CD4-positive, CD25-positive, alpha-beta regulatory T cell (primary cell): ENCODE data around the gene RSU1. TPM values are rescaled to one million over a fixed set of nuclear protein-coding genes. Genes with fewer than 3 reads are reported as not detected.
A peak's percentile ranks its signal among the peaks of the same experiment; 100 is the strongest.

Experiments used
- ATAC-seq, 2 donors: fragments of 150-1000 bp; cut with Tn5 transposase; one replicate each; pipeline ENCODE4 v1.10.0; 2021; ENCODE audit warnings: low read depth in 2 of 2, moderate number of reproducible peaks in 2 of 2, moderate library complexity in 1 of 2
- DNase-seq, 3 donors: peaks; one replicate each; pipeline versions ENCODE4 v3.0.0 to v3.0.0-alpha.2; 2012 to 2022; ENCODE audit warnings: mixed read lengths in 1 of 3
- H3K27ac ChIP-seq: one replicate; pipeline ENCODE4 v1.7.0; 2013; ENCODE audit warnings: mild to moderate bottlenecking, low read length; ENCODE audit not compliant: insufficient read depth, poor library complexity, severe bottlenecking
- H3K27me3 ChIP-seq: one replicate; pipeline ENCODE4 v1.7.0; 2013; ENCODE audit warnings: low read length; ENCODE audit not compliant: control insufficient read depth, insufficient read depth
- H3K36me3 ChIP-seq: one replicate; pipeline ENCODE4 v1.7.0; 2013; ENCODE audit warnings: mild to moderate bottlenecking, low read length, moderate library complexity; ENCODE audit not compliant: control insufficient read depth, insufficient read depth
- H3K4me1 ChIP-seq: 2 replicates; pipeline ENCODE4 v1.7.0; 2013; ENCODE audit warnings: mild to moderate bottlenecking, low read length; ENCODE audit not compliant: insufficient read depth, control insufficient read depth, poor library complexity, severe bottlenecking
- H3K4me3 ChIP-seq: one replicate; pipeline ENCODE4 v1.7.0; 2013; ENCODE audit warnings: low read depth, mild to moderate bottlenecking, low read length, moderate library complexity
- H3K9me3 ChIP-seq, 2 experiments: 1 replicate in 1 of 2; 2 replicates in 1 of 2; pipeline ENCODE4 v1.7.0; 2013; ENCODE audit warnings: low read length in 2 of 2, mild to moderate bottlenecking in 1 of 2, moderate library complexity in 1 of 2; ENCODE audit not compliant: control insufficient read depth in 2 of 2
- H3K27ac Mint-ChIP-seq, 3 donors: one replicate each; pipeline ENCODE4 v1.8.0; 2020 to 2022; ENCODE audit warnings: mild to moderate bottlenecking in 3 of 3, mixed read lengths in 3 of 3, moderate library complexity in 2 of 3
- H3K27me3 Mint-ChIP-seq: one replicate; pipeline ENCODE4 v1.8.0; 2022; ENCODE audit warnings: mild to moderate bottlenecking, mixed read lengths
- H3K36me3 Mint-ChIP-seq: one replicate; pipeline ENCODE4 v1.8.0; 2020; ENCODE audit warnings: mixed read lengths
- H3K4me1 Mint-ChIP-seq, 4 donors: one replicate each; pipeline ENCODE4 v1.8.0; 2020 to 2022; ENCODE audit warnings: mixed read lengths in 4 of 4, mild to moderate bottlenecking in 1 of 4
- H3K4me3 Mint-ChIP-seq, 4 donors: one replicate each; pipeline ENCODE4 v1.8.0; 2020 to 2022; ENCODE audit warnings: mild to moderate bottlenecking in 4 of 4, mixed read lengths in 4 of 4, moderate library complexity in 3 of 4
- H3K9me3 Mint-ChIP-seq, 7 donors: one replicate each; pipeline ENCODE4 v1.8.0; 2020 to 2022; ENCODE audit warnings: mixed read lengths in 7 of 7, mild to moderate bottlenecking in 3 of 7, moderate library complexity in 2 of 7
- polyA plus RNA-seq, 4 donors: library from polyadenylated mRNA; unstranded; fragments of 300-500 nt; fragmentation: Illumina TruSeq; gene quantifications; one replicate each; pipeline ENCODE4 v1.2.3, GENCODE V29; 2021
- total RNA-seq: library from RNA; stranded (reverse); gene quantifications from one replicate; pipeline ENCODE4 v1.2.3, GENCODE V29; 2022

RSU1 gene
- total and polyA plus RNA-seq, 5 donors from 2014 or later: 69.2 to 165 (median 139) TPM

DNA sequence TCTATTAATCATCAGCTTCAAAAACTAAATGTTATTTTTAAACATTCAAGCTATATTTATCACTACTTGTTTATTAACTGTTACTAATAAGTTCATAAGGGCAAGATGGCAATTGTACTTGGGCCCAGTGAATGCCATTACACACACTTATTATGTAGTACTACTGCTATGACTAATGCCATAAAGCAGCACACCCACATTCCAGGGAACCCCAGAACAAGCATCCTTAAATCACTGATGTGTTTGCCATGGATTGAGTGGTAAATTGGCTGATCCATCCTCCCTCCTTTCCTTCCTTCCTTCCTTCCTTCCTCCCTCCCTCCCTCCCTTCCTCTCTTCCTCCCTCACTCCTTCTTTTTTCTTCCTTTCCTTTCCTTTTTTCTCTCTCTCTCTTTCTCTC is 37.4 kb upstream of the RSU1 start:
- ATAC-seq: no peak
- H3K27ac ChIP-seq: no peak overlapping the region
- Mint-ChIP-seq H3K36me3 (no peaks in the 10 kb centered on the region), H3K4me3 (no peak overlapping the region), H3K27me3 (peaks cover under 1% of the 10 kb centered on the region), H3K9me3 (no peaks in the 10 kb centered on the region), H3K27ac (no peak overlapping the region), H3K4me1 (peaks cover 0 to 3% (median 0%) of the 10 kb centered on the region in 4 donors)
- H3K27me3 ChIP-seq: no peaks in the 10 kb centered on the region
- H3K9me3 ChIP-seq: no peaks in the 10 kb centered on the region
- DNase-seq: no peak
- H3K4me3 ChIP-seq: no peak overlapping the region
- no peaks in the 10 kb centered on the region for H3K4me1 ChIP-seq
- no peaks in the 10 kb centered on the region for H3K36me3 ChIP-seq

- Histone ChIP-seq H3K27me3 (no peaks in the 10 kb centered on the region), H3K27ac (no peak overlapping the region), H3K4me1 (no peaks in the 10 kb centered on the region), H3K9me3 (no peaks in the 10 kb centered on the region), H3K36me3 (no peaks in the 10 kb centered on the region), H3K4me3 (no peak overlapping the region)
- Mint-ChIP-seq H3K4me3 (no peak overlapping the region), H3K36me3 (peaks cover 4% of the 10 kb centered on the region), H3K9me3 (no peaks in the 10 kb centered on the region), H3K4me1 (peaks cover 0 to 3% (median 2%) of the 10 kb centered on the region in 4 donors), H3K27me3 (peaks cover 5% of the 10 kb centered on the region), H3K27ac (no peak overlapping the region)
- DNase-seq (no peak), ATAC-seq (no peak)
Measured at GRCh38 chr10:16853809-16854208, 36.6 kb upstream of the RSU1 start.

- no peaks in the 10 kb centered on the region for H3K27me3 ChIP-seq
- ATAC-seq: no peak
- H3K9me3 ChIP-seq: no peaks in the 10 kb centered on the region
- H3K36me3 ChIP-seq: no peaks in the 10 kb centered on the region
- Mint-ChIP-seq H3K9me3 (no peaks in the 10 kb centered on the region), H3K27ac (no peak overlapping the region), H3K4me1 (peaks cover 0 to 3% (median 2%) of the 10 kb centered on the region in 4 donors), H3K36me3 (peaks cover 4% of the 10 kb centered on the region), H3K27me3 (peaks cover 5% of the 10 kb centered on the region), H3K4me3 (no peak overlapping the region)
- peak in 1 of 3 donors; percentile 29 for DNase-seq
- H3K4me3 ChIP-seq: no peak overlapping the region
- no peak overlapping the region for H3K27ac ChIP-seq
- H3K4me1 ChIP-seq: no peaks in the 10 kb centered on the region
Measured at GRCh38 chr10:16853201-16853600, 36.0 kb upstream of the RSU1 start.

- peaks cover 0 to 3% (median 2%) of the 10 kb centered on the region in 4 donors for H3K4me1 Mint-ChIP-seq
- Histone ChIP-seq H3K27me3 (no peaks in the 10 kb centered on the region), H3K4me3 (no peak overlapping the region), H3K9me3 (no peaks in the 10 kb centered on the region), H3K4me1 (no peaks in the 10 kb centered on the region), H3K36me3 (no peaks in the 10 kb centered on the region), H3K27ac (no peak overlapping the region)
- DNase-seq (no peak), ATAC-seq (no peak)
- H3K27me3 Mint-ChIP-seq: peaks cover 5% of the 10 kb centered on the region
- no peak overlapping the region for H3K4me3 Mint-ChIP-seq
- no peaks in the 10 kb centered on the region for H3K9me3 Mint-ChIP-seq
- H3K36me3 Mint-ChIP-seq: peaks cover 4% of the 10 kb centered on the region
- no peak overlapping the region for H3K27ac Mint-ChIP-seq
Measured at GRCh38 chr10:16852624-16853023, 35.4 kb upstream of the RSU1 start.

GRCh38 chr10:16848562-16849154 is 31.4 kb upstream of the RSU1 start:
- Histone ChIP-seq H3K27me3 (no peaks in the 10 kb centered on the region), H3K4me3 (no peak overlapping the region), H3K36me3 (no peaks in the 10 kb centered on the region), H3K27ac (no peak overlapping the region), H3K9me3 (no peaks in the 10 kb centered on the region), H3K4me1 (no peaks in the 10 kb centered on the region)
- H3K4me1 Mint-ChIP-seq: peaks cover 0 to 3% (median 0%) of the 10 kb centered on the region in 4 donors
- DNase-seq (no peak), ATAC-seq (no peak)
- peaks cover 4% of the 10 kb centered on the region for H3K36me3 Mint-ChIP-seq
- H3K27me3 Mint-ChIP-seq: peaks cover 5% of the 10 kb centered on the region
- H3K4me3 Mint-ChIP-seq: no peak overlapping the region
- no peaks in the 10 kb centered on the region for H3K9me3 Mint-ChIP-seq
- no peak overlapping the region for H3K27ac Mint-ChIP-seq

DNA sequence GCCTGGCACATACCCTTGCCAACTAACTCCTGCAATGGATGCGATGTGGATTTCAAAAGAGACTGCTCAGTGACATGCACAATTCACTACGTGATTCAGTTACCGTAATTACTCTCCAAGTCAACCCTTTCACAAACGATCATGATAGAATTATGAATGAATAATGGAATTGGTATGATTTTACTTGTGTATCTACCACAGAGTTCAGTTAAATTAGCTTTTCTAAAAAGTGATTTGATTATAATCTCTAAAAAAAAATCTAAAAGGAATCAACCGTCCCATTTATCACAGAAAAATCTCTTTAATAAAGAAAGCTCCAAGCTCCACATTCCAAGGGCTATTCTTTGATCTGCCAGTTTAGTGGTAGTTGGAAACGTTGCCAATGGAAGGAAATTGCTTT is 30.4 kb upstream of the RSU1 start:
- H3K27me3 Mint-ChIP-seq: peaks cover 5% of the 10 kb centered on the region
- H3K27ac Mint-ChIP-seq: no peak overlapping the region
- ATAC-seq: no peak
- no peaks in the 10 kb centered on the region for H3K9me3 ChIP-seq
- H3K4me1 Mint-ChIP-seq: peaks cover 0 to 3% (median 1%) of the 10 kb centered on the region in 4 donors
- no peaks in the 10 kb centered on the region for H3K36me3 ChIP-seq
- DNase-seq: no peak
- H3K4me3 ChIP-seq: no peak overlapping the region
- no peaks in the 10 kb centered on the region for H3K9me3 Mint-ChIP-seq
- no peaks in the 10 kb centered on the region for H3K27me3 ChIP-seq
- no peaks in the 10 kb centered on the region for H3K4me1 ChIP-seq
- no peak overlapping the region for H3K27ac ChIP-seq
- no peak overlapping the region for H3K4me3 Mint-ChIP-seq
- peaks cover 4% of the 10 kb centered on the region for H3K36me3 Mint-ChIP-seq

- Mint-ChIP-seq H3K4me3 (no peak overlapping the region), H3K9me3 (no peaks in the 10 kb centered on the region), H3K36me3 (peaks cover 12% of the 10 kb centered on the region), H3K27me3 (peaks cover 5% of the 10 kb centered on the region), H3K4me1 (peaks cover 0 to 3% (median 1%) of the 10 kb centered on the region in 4 donors), H3K27ac (no peak overlapping the region)
- H3K27me3 ChIP-seq: no peaks in the 10 kb centered on the region
- no peak overlapping the region for H3K27ac ChIP-seq
- no peaks in the 10 kb centered on the region for H3K4me1 ChIP-seq
- H3K4me3 ChIP-seq: no peak overlapping the region
- no peak for ATAC-seq
- no peak for DNase-seq
- no peaks in the 10 kb centered on the region for H3K36me3 ChIP-seq
- H3K9me3 ChIP-seq: no peaks in the 10 kb centered on the region
Measured at GRCh38 chr10:16845248-16845647, 28.0 kb upstream of the RSU1 start.

DNA sequence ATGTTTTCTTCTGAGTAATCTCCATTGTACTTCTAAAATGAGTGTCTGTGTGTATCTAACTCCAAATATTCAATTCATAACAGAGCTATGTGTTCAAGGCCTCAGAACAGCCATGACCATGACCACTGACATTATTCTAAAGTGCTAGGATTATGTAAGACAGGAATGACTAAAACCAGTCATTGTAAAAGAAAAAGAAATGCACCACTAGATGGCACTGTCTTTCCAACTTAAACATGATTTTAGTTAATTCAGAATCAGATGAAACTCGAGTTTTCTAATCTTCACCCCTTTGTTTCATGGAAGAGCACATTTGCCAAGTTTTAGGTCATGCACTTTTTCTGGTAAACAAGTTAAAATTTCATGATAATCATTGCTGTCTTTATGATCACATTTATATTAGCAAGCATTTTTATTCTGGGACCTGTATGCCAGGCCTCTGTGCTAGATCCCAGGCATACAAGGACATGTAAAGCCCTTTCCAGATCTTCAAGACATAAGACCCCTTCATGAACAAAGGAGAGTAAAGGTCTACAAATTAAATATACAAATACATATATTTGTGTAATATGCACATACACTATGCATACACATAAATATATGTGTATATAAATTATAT is 26.1 kb upstream of the RSU1 start:
- Histone ChIP-seq H3K27me3 (no peaks in the 10 kb centered on the region), H3K36me3 (no peaks in the 10 kb centered on the region), H3K27ac (no peak overlapping the region), H3K9me3 (no peaks in the 10 kb centered on the region), H3K4me1 (no peaks in the 10 kb centered on the region), H3K4me3 (no peak overlapping the region)
- H3K4me3 Mint-ChIP-seq: peak overlapping the region in 1 of 4 donors; percentile 21
- H3K27me3 Mint-ChIP-seq: no peaks in the 10 kb centered on the region
- ATAC-seq (peak; percentile 45 to 60), DNase-seq (peak in 2 of 3 donors; percentile 70 to 74)
- peak overlapping the region in 1 of 3 donors; percentile 27 for H3K27ac Mint-ChIP-seq
- no peaks in the 10 kb centered on the region for H3K9me3 Mint-ChIP-seq
- peaks cover 0 to 2% (median 0%) of the 10 kb centered on the region in 4 donors for H3K4me1 Mint-ChIP-seq
- H3K36me3 Mint-ChIP-seq: peaks cover 12% of the 10 kb centered on the region
